ENCODE results near the gene CELSR1.

Gene CELSR1

GRCh38 chr22:46561435-46561905, 24.1 kb upstream of the CELSR1 start:
- TF ChIP-seq CTCF (IDR thresholded peaks at IDR 0.05): no peak

GRCh38 chr22:46560696-46561295, 23.4 kb upstream of the CELSR1 start:
- H3K27ac ChIP-seq: no peak overlapping the region
- TF ChIP-seq CTCF (IDR thresholded peaks at IDR 0.05): no peak
- no peak for DNase-seq (ENCODE audit: low spot score)
- H3K4me3 ChIP-seq: no peak overlapping the region

More at GRCh38 chr22:46561435-46561905, 24.1 kb upstream of the CELSR1 start:
- no peak for DNase-seq (ENCODE audit: low spot score)
- H3K27ac ChIP-seq: no peak overlapping the region
- no peak overlapping the region for H3K4me3 ChIP-seq

- TF ChIP-seq CTCF (IDR thresholded peaks at IDR 0.05): no peak
- Histone ChIP-seq H3K27ac (no peak overlapping the region), H3K4me3 (no peak overlapping the region)
- no peak for DNase-seq (ENCODE audit: low spot score)
These were observed 20.5 kb upstream of the CELSR1 start for GRCh38 chr22:46557736-46558480.

- no peak overlapping the region for H3K4me3 ChIP-seq
- no peak for DNase-seq (ENCODE audit: low spot score)
- TF ChIP-seq CTCF (IDR thresholded peaks at IDR 0.05): no peak
- H3K27ac ChIP-seq: no peak overlapping the region
These were observed 19.4 kb upstream of the CELSR1 start for GRCh38 chr22:46556775-46557174.

- no peak for TF ChIP-seq CTCF (IDR thresholded peaks at IDR 0.05)
- DNase-seq (ENCODE audit: low spot score): no peak
- Histone ChIP-seq H3K27ac (no peak overlapping the region), H3K4me3 (no peak overlapping the region)
These were observed 15.8 kb upstream of the CELSR1 start for GRCh38 chr22:46553189-46553588.

GRCh38 chr22:46551996-46552395, 14.6 kb upstream of the CELSR1 start:
- H3K27ac ChIP-seq: no peak overlapping the region
- DNase-seq (ENCODE audit: low spot score): no peak
- TF ChIP-seq CTCF (IDR thresholded peaks at IDR 0.05): no peak
- H3K4me3 ChIP-seq: no peak overlapping the region

- no peak overlapping the region for H3K27ac ChIP-seq
- no peak for TF ChIP-seq CTCF (IDR thresholded peaks at IDR 0.05)
- no peak for DNase-seq (ENCODE audit: low spot score)
- H3K4me3 ChIP-seq: no peak overlapping the region
These were observed 13.9 kb upstream of the CELSR1 start for GRCh38 chr22:46551321-46551720.

All from coronary artery (tissue), 2 donors.